ENCODE data around the gene SGMS2. TPM values are rescaled to one million over a fixed set of nuclear protein-coding genes. Genes with fewer than 3 reads are reported as not detected.

The SGMS2 gene
- total RNA-seq, 1 experiment from 2014 or later: 0.72 TPM

DNA sequence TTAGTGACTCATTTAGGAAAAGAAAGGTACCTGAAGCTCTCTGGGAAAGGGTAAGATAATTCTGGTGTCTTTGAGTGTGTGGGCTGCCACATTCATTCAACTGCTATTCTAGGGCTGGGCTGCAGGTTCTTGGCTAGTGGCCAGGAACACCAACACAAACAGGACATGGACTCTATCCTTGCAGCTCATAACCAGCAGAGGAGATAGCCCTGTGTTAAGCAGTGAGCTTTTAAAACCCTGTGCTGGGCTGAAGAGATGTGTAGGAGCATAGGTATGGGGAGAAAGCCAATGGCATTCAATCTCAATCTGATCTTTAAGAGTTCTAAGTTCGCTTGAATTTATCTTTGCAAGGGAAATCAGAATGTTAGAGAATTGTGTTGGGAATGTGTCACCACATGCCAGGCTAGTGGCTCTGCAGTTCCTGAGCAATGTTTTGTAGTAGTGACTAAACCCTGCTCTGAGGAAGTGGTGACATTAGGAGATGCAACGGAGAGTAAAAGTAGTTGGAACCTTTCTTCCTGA lies 39.2 kb downstream of the SGMS2 start (continued):
- TF ChIP-seq EMX1 (CRISPR knock-in tag; IDR thresholded peaks at IDR 0.05): no peak
- TF ChIP-seq, protein P1, sequence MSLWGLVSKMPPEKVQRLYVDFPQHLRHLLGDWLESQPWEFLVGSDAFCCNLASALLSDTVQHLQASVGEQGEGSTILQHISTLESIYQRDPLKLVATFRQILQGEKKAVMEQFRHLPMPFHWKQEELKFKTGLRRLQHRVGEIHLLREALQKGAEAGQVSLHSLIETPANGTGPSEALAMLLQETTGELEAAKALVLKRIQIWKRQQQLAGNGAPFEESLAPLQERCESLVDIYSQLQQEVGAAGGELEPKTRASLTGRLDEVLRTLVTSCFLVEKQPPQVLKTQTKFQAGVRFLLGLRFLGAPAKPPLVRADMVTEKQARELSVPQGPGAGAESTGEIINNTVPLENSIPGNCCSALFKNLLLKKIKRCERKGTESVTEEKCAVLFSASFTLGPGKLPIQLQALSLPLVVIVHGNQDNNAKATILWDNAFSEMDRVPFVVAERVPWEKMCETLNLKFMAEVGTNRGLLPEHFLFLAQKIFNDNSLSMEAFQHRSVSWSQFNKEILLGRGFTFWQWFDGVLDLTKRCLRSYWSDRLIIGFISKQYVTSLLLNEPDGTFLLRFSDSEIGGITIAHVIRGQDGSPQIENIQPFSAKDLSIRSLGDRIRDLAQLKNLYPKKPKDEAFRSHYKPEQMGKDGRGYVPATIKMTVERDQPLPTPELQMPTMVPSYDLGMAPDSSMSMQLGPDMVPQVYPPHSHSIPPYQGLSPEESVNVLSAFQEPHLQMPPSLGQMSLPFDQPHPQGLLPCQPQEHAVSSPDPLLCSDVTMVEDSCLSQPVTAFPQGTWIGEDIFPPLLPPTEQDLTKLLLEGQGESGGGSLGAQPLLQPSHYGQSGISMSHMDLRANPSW (CRISPR knock-in tag; conservative IDR thresholded peaks at IDR 0.05; ENCODE audit: low read depth): no peak
- no peak for TF ChIP-seq FOXK1 (CRISPR knock-in tag; IDR thresholded peaks at IDR 0.05)
- TF ChIP-seq E2F5 (CRISPR knock-in tag; IDR thresholded peaks at IDR 0.05): no peak
- TF ChIP-seq CREB1 (CRISPR knock-in tag; IDR thresholded peaks at IDR 0.05): no peak
- TF ChIP-seq ELF4 (CRISPR knock-in tag; IDR thresholded peaks at IDR 0.05; ENCODE audit: low read depth): no peak
- no peak for TF ChIP-seq CBFB (CRISPR knock-in tag; IDR thresholded peaks at IDR 0.05; ENCODE audit: low read depth)
- TF ChIP-seq ZBTB21 (CRISPR knock-in tag; IDR thresholded peaks at IDR 0.05; ENCODE audit: borderline replicate concordance): no peak

- TF ChIP-seq SMAD4 (CRISPR knock-in tag; IDR thresholded peaks at IDR 0.05): no peak
- no peak for TF ChIP-seq ETV6 (CRISPR knock-in tag; IDR thresholded peaks at IDR 0.05)
- TF ChIP-seq, protein P2, sequence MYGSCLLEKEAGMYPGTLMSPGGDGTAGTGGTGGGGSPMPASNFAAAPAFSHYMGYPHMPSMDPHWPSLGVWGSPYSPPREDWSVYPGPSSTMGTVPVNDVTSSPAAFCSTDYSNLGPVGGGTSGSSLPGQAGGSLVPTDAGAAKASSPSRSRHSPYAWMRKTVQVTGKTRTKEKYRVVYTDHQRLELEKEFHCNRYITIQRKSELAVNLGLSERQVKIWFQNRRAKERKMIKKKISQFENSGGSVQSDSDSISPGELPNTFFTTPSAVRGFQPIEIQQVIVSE (CRISPR knock-in tag; IDR thresholded peaks at IDR 0.05; ENCODE audit: borderline replicate concordance): no peak
- no peak for TF ChIP-seq CBFB (CRISPR knock-in tag; IDR thresholded peaks at IDR 0.05; ENCODE audit: low read depth)
- ATAC-seq (no peak), DNase-seq (ENCODE audit: low spot score) (no peak)
- ChIA-PET CTCF (no interaction called here), POLR2A (no interaction called here)
- H3K27ac Mint-ChIP-seq: no peak overlapping the region
- no peaks in the 10 kb centered on the region for H3K36me3 Mint-ChIP-seq
- no peak overlapping the region for H3K4me3 Mint-ChIP-seq
- H3K27me3 Mint-ChIP-seq (ENCODE audit: low read depth): no peaks in the 10 kb centered on the region
- peaks cover 14% of the 10 kb centered on the region for H3K4me1 Mint-ChIP-seq
- no peaks in the 10 kb centered on the region for H3K9me3 Mint-ChIP-seq
Observed at GRCh38 chr4:107866726-107867125, 42.0 kb downstream of the SGMS2 start.

- Mint-ChIP-seq H3K36me3 (no peaks in the 10 kb centered on the region), H3K27me3 (ENCODE audit: low read depth) (peaks cover 3% of the 10 kb centered on the region; the same call in 1 of the 2 replicates), H3K9me3 (peaks cover 5% of the 10 kb centered on the region), H3K4me1 (no peaks in the 10 kb centered on the region), H3K27ac (no peak overlapping the region), H3K4me3 (no peak overlapping the region)
- POLR2A ChIA-PET: no interaction called here
- ATAC-seq (no peak), DNase-seq (ENCODE audit: low spot score) (no peak)
- CTCF ChIA-PET: no interaction called here
- no peak for TF ChIP-seq CREM (CRISPR knock-in tag; IDR thresholded peaks at IDR 0.05)
- TF ChIP-seq ZNF121 (CRISPR knock-in tag; IDR thresholded peaks at IDR 0.05): no peak
- no peak for TF ChIP-seq ZNF317 (CRISPR knock-in tag; IDR thresholded peaks at IDR 0.05; ENCODE audit: borderline replicate concordance, low read depth)
- TF ChIP-seq ZNF219 (CRISPR knock-in tag; IDR thresholded peaks at IDR 0.05; ENCODE audit: borderline replicate concordance): no peak
- TF ChIP-seq TCF7 (CRISPR knock-in tag; IDR thresholded peaks at IDR 0.05; ENCODE audit: low read depth): no peak
- TF ChIP-seq NR2C2 (CRISPR knock-in tag; IDR thresholded peaks at IDR 0.05): no peak
- no peak for TF ChIP-seq ZNF138 (CRISPR knock-in tag; conservative IDR thresholded peaks at IDR 0.05)
- no peak for TF ChIP-seq RORB (CRISPR knock-in tag; IDR thresholded peaks at IDR 0.05)
- TF ChIP-seq, protein P3, sequence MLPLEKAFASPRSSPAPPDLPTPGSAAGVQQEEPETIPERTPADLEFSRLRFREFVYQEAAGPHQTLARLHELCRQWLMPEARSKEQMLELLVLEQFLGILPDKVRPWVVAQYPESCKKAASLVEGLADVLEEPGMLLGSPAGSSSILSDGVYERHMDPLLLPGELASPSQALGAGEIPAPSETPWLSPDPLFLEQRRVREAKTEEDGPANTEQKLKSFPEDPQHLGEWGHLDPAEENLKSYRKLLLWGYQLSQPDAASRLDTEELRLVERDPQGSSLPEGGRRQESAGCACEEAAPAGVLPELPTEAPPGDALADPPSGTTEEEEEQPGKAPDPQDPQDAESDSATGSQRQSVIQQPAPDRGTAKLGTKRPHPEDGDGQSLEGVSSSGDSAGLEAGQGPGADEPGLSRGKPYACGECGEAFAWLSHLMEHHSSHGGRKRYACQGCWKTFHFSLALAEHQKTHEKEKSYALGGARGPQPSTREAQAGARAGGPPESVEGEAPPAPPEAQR (CRISPR knock-in tag; IDR thresholded peaks at IDR 0.05): no peak
- TF ChIP-seq, protein P4, sequence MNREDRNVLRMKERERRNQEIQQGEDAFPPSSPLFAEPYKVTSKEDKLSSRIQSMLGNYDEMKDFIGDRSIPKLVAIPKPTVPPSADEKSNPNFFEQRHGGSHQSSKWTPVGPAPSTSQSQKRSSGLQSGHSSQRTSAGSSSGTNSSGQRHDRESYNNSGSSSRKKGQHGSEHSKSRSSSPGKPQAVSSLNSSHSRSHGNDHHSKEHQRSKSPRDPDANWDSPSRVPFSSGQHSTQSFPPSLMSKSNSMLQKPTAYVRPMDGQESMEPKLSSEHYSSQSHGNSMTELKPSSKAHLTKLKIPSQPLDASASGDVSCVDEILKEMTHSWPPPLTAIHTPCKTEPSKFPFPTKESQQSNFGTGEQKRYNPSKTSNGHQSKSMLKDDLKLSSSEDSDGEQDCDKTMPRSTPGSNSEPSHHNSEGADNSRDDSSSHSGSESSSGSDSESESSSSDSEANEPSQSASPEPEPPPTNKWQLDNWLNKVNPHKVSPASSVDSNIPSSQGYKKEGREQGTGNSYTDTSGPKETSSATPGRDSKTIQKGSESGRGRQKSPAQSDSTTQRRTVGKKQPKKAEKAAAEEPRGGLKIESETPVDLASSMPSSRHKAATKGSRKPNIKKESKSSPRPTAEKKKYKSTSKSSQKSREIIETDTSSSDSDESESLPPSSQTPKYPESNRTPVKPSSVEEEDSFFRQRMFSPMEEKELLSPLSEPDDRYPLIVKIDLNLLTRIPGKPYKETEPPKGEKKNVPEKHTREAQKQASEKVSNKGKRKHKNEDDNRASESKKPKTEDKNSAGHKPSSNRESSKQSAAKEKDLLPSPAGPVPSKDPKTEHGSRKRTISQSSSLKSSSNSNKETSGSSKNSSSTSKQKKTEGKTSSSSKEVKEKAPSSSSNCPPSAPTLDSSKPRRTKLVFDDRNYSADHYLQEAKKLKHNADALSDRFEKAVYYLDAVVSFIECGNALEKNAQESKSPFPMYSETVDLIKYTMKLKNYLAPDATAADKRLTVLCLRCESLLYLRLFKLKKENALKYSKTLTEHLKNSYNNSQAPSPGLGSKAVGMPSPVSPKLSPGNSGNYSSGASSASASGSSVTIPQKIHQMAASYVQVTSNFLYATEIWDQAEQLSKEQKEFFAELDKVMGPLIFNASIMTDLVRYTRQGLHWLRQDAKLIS (CRISPR knock-in tag; IDR thresholded peaks at IDR 0.05; ENCODE audit: borderline replicate concordance): no peak
- no peak for TF ChIP-seq IRF1 (CRISPR knock-in tag; IDR thresholded peaks at IDR 0.05)
- TF ChIP-seq ATF1 (CRISPR knock-in tag; IDR thresholded peaks at IDR 0.05): no peak
Observed at GRCh38 chr4:107870236-107870635, 45.5 kb downstream of the SGMS2 start.
